HUES6 (cell line): Measurements from ENCODE around the gene TMEM89.

ENCODE experiments used
- H3K27ac ChIP-seq: 2 replicates; pipeline ENCODE4 v1.7.0; 2013; ENCODE audit warnings: low read depth, mild to moderate bottlenecking, low read length, inconsistent platforms
- H3K27me3 ChIP-seq: 2 replicates; pipeline ENCODE4 v1.6.1; 2013; ENCODE audit warnings: low read length; ENCODE audit not compliant: control insufficient read depth, insufficient read depth
- H3K36me3 ChIP-seq: 2 replicates; pipeline ENCODE4 v1.6.1; 2013; ENCODE audit warnings: low read length; ENCODE audit not compliant: control insufficient read depth, insufficient read depth
- H3K4me1 ChIP-seq: 2 replicates; pipeline ENCODE4 v1.6.1; 2013; ENCODE audit warnings: low read length; ENCODE audit not compliant: control insufficient read depth, insufficient read depth
- H3K4me3 ChIP-seq: 2 replicates; pipeline ENCODE4 v1.5.1; 2013; ENCODE audit warnings: low read depth, low read length
- H3K9ac ChIP-seq: one replicate; pipeline ENCODE4 v1.6.1; 2013; ENCODE audit warnings: mild to moderate bottlenecking, low read length
- H3K9me3 ChIP-seq: 2 replicates; pipeline ENCODE4 v1.6.1; 2013; ENCODE audit warnings: low read depth, low read length; ENCODE audit not compliant: control insufficient read depth, insufficient read depth

TMEM89 gene

GRCh38 chr3:48585411-48585810, 36.2 kb downstream of the TMEM89 start:
- H3K4me1 ChIP-seq = no peaks in the 10 kb centered on the region
- no peak overlapping the region for H3K9ac ChIP-seq
- H3K27ac ChIP-seq = no peak overlapping the region
- no peaks in the 10 kb centered on the region for H3K27me3 ChIP-seq
- no peaks in the 10 kb centered on the region for H3K9me3 ChIP-seq
- no peak overlapping the region for H3K4me3 ChIP-seq
- H3K36me3 ChIP-seq = peaks cover 96% of the 10 kb centered on the region

DNA sequence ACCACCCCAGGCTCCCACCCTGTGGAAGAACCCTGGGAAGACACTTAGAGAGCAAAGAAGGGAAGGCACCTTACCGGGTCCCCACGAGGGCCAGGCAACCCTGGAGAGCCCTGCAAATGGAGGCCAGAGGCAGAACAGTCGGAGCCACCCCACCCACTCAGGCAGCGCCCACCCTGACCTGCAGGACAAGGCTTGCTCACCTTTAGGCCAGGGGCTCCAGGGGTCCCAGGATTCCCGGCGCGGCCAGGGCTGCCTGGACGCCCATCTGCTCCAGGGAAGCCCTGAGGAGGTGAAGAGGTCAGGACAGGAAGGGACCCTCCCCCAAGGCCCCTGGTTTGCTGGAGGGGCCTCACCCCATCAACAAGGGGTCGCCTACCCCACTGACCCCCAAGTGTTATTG, 36.7 kb downstream of the TMEM89 start:
- H3K27me3 ChIP-seq = no peaks in the 10 kb centered on the region

GRCh38 chr3:48581621-48582481, 39.7 kb downstream of the TMEM89 start:
- Histone ChIP-seq H3K4me3 (no peak overlapping the region), H3K36me3 (peaks cover 97% of the 10 kb centered on the region), H3K4me1 (no peaks in the 10 kb centered on the region), H3K9ac (no peak overlapping the region), H3K27ac (no peak overlapping the region), H3K27me3 (no peaks in the 10 kb centered on the region), H3K9me3 (no peaks in the 10 kb centered on the region)

More for the DNA sequence above, 36.7 kb downstream of the TMEM89 start:
- Histone ChIP-seq H3K9me3 (no peaks in the 10 kb centered on the region), H3K4me3 (no peak overlapping the region), H3K4me1 (no peaks in the 10 kb centered on the region), H3K27ac (no peak overlapping the region), H3K9ac (no peak overlapping the region), H3K36me3 (peaks cover 95% of the 10 kb centered on the region)

- Histone ChIP-seq H3K4me3 (no peak overlapping the region), H3K4me1 (no peaks in the 10 kb centered on the region)
Measured at GRCh38 chr3:48576647-48577046, 44.9 kb downstream of the TMEM89 start.

DNA sequence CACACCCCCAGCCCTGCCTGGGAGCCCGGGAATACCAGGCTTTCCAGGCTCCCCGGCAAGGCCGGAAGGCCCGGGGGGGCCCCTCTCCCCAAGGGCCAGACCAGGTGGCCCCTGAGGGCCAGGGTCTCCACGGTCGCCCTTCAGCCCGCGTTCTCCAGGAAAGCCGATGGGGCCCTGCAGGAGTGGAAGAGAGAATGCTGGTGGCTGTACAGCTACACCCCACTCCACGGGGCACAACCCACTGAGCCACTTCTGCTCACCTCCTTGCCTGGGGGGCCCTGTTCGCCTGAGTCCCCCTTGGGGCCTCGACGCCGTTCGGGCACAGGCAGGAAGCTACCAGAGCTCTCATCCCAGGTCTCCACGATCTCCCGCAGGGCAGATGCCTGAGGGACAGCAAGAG, 46.2 kb downstream of the TMEM89 start:
- Histone ChIP-seq H3K9me3 (no peaks in the 10 kb centered on the region), H3K4me3 (no peak overlapping the region), H3K27me3 (no peaks in the 10 kb centered on the region), H3K27ac (no peak overlapping the region), H3K36me3 (peaks cover 94% of the 10 kb centered on the region), H3K9ac (no peak overlapping the region), H3K4me1 (no peaks in the 10 kb centered on the region)

More at GRCh38 chr3:48576647-48577046, 44.9 kb downstream of the TMEM89 start:
- H3K36me3 ChIP-seq = peaks cover 93% of the 10 kb centered on the region
- H3K9me3 ChIP-seq = no peaks in the 10 kb centered on the region
- H3K27me3 ChIP-seq = no peaks in the 10 kb centered on the region
- no peak overlapping the region for H3K9ac ChIP-seq
- H3K27ac ChIP-seq = no peak overlapping the region

- H3K9me3 ChIP-seq = no peaks in the 10 kb centered on the region
- no peak overlapping the region for H3K9ac ChIP-seq
- no peak overlapping the region for H3K27ac ChIP-seq
- H3K4me1 ChIP-seq = no peaks in the 10 kb centered on the region
- H3K4me3 ChIP-seq = no peak overlapping the region
- H3K36me3 ChIP-seq = peaks cover 94% of the 10 kb centered on the region
- no peaks in the 10 kb centered on the region for H3K27me3 ChIP-seq
Measured at GRCh38 chr3:48573973-48574585, 47.5 kb downstream of the TMEM89 start.

DNA sequence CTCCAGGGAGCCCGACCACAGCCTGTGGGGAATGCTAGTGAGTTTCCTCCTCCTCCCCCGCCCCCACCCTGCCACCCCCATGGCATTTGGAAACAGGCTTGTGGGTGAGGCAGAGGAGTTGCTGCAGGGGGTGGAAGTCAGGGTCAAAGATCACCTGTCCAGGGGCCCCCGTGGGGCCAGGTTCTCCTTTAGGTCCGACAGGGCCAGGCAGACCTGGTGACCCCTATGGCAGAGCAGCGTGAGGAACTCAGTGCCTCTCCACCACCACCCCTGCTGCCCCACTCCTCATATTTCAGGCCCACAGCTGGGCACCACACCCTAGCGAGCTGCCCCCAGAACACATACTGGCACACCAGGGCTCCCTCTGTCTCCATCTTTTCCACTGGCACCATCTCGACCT, 49.1 kb downstream of the TMEM89 start:
- no peaks in the 10 kb centered on the region for H3K9me3 ChIP-seq
- no peaks in the 10 kb centered on the region for H3K27me3 ChIP-seq
- no peak overlapping the region for H3K4me3 ChIP-seq
- H3K27ac ChIP-seq = no peak overlapping the region
- H3K9ac ChIP-seq = no peak overlapping the region
- no peaks in the 10 kb centered on the region for H3K4me1 ChIP-seq
- peaks cover 95% of the 10 kb centered on the region for H3K36me3 ChIP-seq

GRCh38 chr3:48571938-48572337, 49.6 kb downstream of the TMEM89 start:
- peaks cover 95% of the 10 kb centered on the region for H3K36me3 ChIP-seq
- no peaks in the 10 kb centered on the region for H3K9me3 ChIP-seq
- H3K27me3 ChIP-seq = no peaks in the 10 kb centered on the region
- H3K4me3 ChIP-seq = no peak overlapping the region
- H3K4me1 ChIP-seq = no peaks in the 10 kb centered on the region
- no peak overlapping the region; the same call in 1 of the 2 replicates for H3K27ac ChIP-seq
- no peak overlapping the region for H3K9ac ChIP-seq
